GM23248 (cell line): ENCODE measurements around the gene KPNA2. TPM values are rescaled to one million over a fixed set of nuclear protein-coding genes. Genes with fewer than 3 reads are reported as not detected.

ENCODE experiments used
- DNase-seq: peaks from one replicate; pipeline ENCODE4 v3.0.0-alpha.2; 2015
- H2AFZ ChIP-seq: fragments of 200-600 bp; sonication (generic); 2 replicates; pipeline ENCODE4 v1.6.1; 2016; ENCODE audit warnings: antibody characterized with exemption
- H3F3A ChIP-seq: fragments of 200-600 bp; sonication (generic); 2 replicates; pipeline ENCODE4 v1.6.1; 2016; ENCODE audit warnings: mild to moderate bottlenecking, antibody characterized with exemption, mixed run types; ENCODE audit not compliant: insufficient read depth
- H3K27ac ChIP-seq: fragments of 200-600 bp; sonication (generic); 2 replicates; pipeline ENCODE4 v1.5.1; 2016; ENCODE audit warnings: mild to moderate bottlenecking
- H3K27me3 ChIP-seq: fragments of 200-600 bp; sonication (generic); replicated peaks from 2 replicates; pipeline ENCODE4 v1.6.1; 2016; ENCODE audit warnings: mild to moderate bottlenecking; ENCODE audit not compliant: insufficient read depth
- H3K36me3 ChIP-seq: fragments of 200-600 bp; sonication (generic); 2 replicates; pipeline ENCODE4 v1.6.1; 2016; ENCODE audit warnings: low read depth, mild to moderate bottlenecking
- H3K4me1 ChIP-seq: fragments of 200-600 bp; sonication (generic); 2 replicates; pipeline ENCODE4 v1.6.1; 2016; ENCODE audit warnings: mild to moderate bottlenecking; ENCODE audit not compliant: insufficient read depth
- H3K4me2 ChIP-seq: fragments of 200-600 bp; sonication (generic); one replicate; pipeline ENCODE4 v1.6.1; 2016; ENCODE audit warnings: mild to moderate bottlenecking; ENCODE audit not compliant: unreplicated experiment
- H3K4me3 ChIP-seq: fragments of 200-600 bp; sonication (generic); 2 replicates; pipeline ENCODE4 v1.5.1; 2016; ENCODE audit warnings: mild to moderate bottlenecking
- H3K79me2 ChIP-seq: fragments of 200-600 bp; sonication (generic); 2 replicates; pipeline ENCODE4 v1.6.1; 2016; ENCODE audit warnings: mild to moderate bottlenecking; ENCODE audit not compliant: insufficient read depth
- H3K9ac ChIP-seq: fragments of 200-600 bp; sonication (generic); 2 replicates; pipeline ENCODE4 v1.6.1; 2016; ENCODE audit warnings: mild to moderate bottlenecking
- H3K9me2 ChIP-seq: fragments of 200-600 bp; sonication (generic); 2 replicates; pipeline ENCODE4 v1.6.1; 2016; ENCODE audit warnings: mixed run types, mild to moderate bottlenecking, moderate library complexity; ENCODE audit not compliant: insufficient read depth
- H3K9me3 ChIP-seq: fragments of 200-600 bp; sonication (generic); one replicate; pipeline ENCODE4 v1.6.1; 2017; ENCODE audit warnings: low read depth
- H4K20me1 ChIP-seq: fragments of 200-600 bp; sonication (generic); 2 replicates; pipeline ENCODE4 v1.6.0; 2016; ENCODE audit not compliant: insufficient read depth
- EZH2 ChIP-seq: fragments of 200-600 bp; sonication (generic); IDR thresholded peaks from 2 replicates; pipeline ENCODE4 v1.6.1; 2018; ENCODE audit warnings: antibody characterized with exemption, mild to moderate bottlenecking; ENCODE audit not compliant: insufficient read depth, poor library complexity, severe bottlenecking
- EZH2phosphoT487 ChIP-seq: fragments of 200-600 bp; sonication (generic); IDR thresholded peaks from 2 replicates; pipeline ENCODE4 v1.6.1; 2018; ENCODE audit warnings: antibody characterized with exemption, moderate library complexity, mild to moderate bottlenecking, low read depth; ENCODE audit not compliant: insufficient read depth
- WGBS, 2 experiments: methylation state at CpG; one replicate each; pipeline ENCODE4 v1.1.6; 2015 to 2017; ENCODE audit warnings: low lambda C conversion rate in 2 of 2, low coverage in 1 of 2; ENCODE audit errors: missing lambda C conversion rate in 2 of 2; 5-methylcytosine and 5-hydroxymethylcytosine counted together
- in situ Hi-C: fragments of 300-500 bp; cut with MboI; formaldehyde crosslinking; loops from 2 replicates; pipeline ENCODE4 v1.15.0; 2020
- polyA plus RNA-seq: library from polyadenylated mRNA; unstranded; fragments of >200 nt; fragmentation: Nextera tagmentation; extraction: Ambion mirVana; gene quantifications from 2 replicates; pipeline ENCODE4 v1.2.1, GENCODE V29; 2016
- total RNA-seq: library from RNA; depleted of rRNA; stranded (reverse); fragments of >200 nt; shearing (Covaris generic); gene quantifications from 2 replicates; pipeline ENCODE4 v1.2.3, GENCODE V29; 2014; rRNA removed

Gene KPNA2
- total RNA-seq (98.2 and 108 TPM in 2 replicates), polyA plus RNA-seq (153 and 159 TPM in 2 replicates)

DNA sequence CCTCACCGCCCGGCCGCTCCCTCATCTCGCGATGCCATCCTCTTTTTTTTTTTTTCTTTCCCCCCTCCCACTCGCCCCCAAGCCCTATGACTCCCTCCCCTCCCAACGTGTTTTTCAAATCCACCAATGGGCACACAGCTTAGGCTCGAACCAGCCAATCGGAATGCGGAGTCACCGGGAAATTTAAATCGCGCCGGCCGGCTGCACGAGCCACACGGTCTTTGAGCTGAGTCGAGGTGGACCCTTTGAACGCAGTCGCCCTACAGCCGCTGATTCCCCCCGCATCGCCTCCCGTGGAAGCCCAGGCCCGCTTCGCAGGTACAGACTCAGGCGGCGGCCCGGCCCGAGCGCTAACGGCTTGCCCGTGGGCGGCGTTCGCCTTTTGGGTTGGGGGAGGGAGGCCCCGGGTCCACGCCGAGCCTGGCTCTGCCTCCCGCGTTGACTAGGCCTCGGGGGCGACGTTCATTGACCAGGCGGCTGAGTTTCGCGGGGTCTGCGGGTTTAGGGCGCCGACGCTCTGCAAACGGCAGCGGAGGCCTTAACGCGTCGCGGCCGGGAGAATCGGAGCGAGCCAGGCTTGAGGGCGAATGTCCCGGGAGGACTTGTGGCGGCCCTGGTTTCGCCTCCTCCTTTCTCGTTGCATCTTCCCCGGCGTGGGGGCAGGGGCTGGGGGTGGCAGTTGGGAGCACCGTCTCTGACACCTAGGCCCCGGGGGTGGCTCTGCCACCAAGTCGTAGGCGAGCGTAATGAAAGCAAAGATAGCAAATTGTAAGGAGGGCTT, at the start of gene KPNA2:
KPNA2 (plus strand) TSS at position 213 of the 781 bp plus-strand sequence. CDS start 1,398 bp downstream, outside the sequence.
- H3K9me2 ChIP-seq, result no peaks in the 10 kb centered on the region
- peak within 1 kb of the TSS; percentile 99 for H3K4me3 ChIP-seq
- in situ Hi-C loops, result no loop called here

DNA sequence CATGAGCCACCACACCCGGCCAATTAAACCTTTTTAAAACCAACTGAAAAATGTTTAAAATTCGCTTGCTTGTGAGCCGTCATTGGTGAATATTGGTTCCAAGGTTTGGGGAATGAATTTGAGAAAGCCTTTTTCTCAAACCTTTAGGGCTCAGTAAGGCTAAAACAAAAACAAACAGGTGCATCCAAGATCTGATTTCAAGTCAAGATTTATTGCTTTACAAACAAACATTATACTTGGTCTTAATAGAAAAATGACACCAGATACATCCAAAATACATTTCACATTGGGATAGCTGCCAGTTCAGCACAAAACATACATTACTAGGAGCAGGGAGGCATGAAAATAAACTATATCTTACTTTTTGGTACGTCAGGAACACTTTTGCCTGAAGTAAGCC, 44.6 kb upstream of the KPNA2 start:
- H3K4me2 ChIP-seq, result no peak overlapping the region
- H3K4me1 ChIP-seq, result peaks cover 7% of the 10 kb centered on the region
- in situ Hi-C loops, result no loop called here
- no peaks in the 10 kb centered on the region for H3K36me3 ChIP-seq
- H3K9me3 ChIP-seq, result no peaks in the 10 kb centered on the region
- H2AFZ ChIP-seq, result no peak overlapping the region
- H3K27me3 ChIP-seq, result no peaks in the 10 kb centered on the region
- WGBS, 2 experiments, result 99 to 100% methylated on average over 4 of the region's 4 CpGs
- DNase-seq, result no peak
- H3K9me2 ChIP-seq, result no peaks in the 10 kb centered on the region
- H3K27ac ChIP-seq, result no peak overlapping the region
- no peak overlapping the region for H3K4me3 ChIP-seq
- no peak overlapping the region for H3K9ac ChIP-seq
- no peaks in the 10 kb centered on the region for H3K79me2 ChIP-seq
- no peaks in the 10 kb centered on the region for H4K20me1 ChIP-seq
- TF ChIP-seq EZH2, result no peak
- no peak for TF ChIP-seq EZH2phosphoT487
- peaks cover 27% of the 10 kb centered on the region for H3F3A ChIP-seq

More for the DNA sequence above, at the start of gene KPNA2:
- Histone ChIP-seq H3K9ac (peak within 1 kb of the TSS; percentile 91), H3K4me1 (peaks cover 18% of the 10 kb centered on the region), H4K20me1 (no peaks in the 10 kb centered on the region), H3K9me3 (no peaks in the 10 kb centered on the region), H2AFZ (peak within 1 kb of the TSS; percentile 82), H3F3A (peaks cover 6% of the 10 kb centered on the region; the same call in 1 of the 2 replicates), H3K27me3 (no peaks in the 10 kb centered on the region), H3K36me3 (peaks cover 24% of the 10 kb centered on the region), H3K79me2 (peaks cover 52% of the 10 kb centered on the region), H3K4me2 (peak within 1 kb of the TSS; percentile 97), H3K27ac (peak within 1 kb of the TSS; percentile 69)
- no peak for TF ChIP-seq EZH2phosphoT487
- no peak for TF ChIP-seq EZH2
- 0 to 1% methylated on average over 59 to 63 of the region's 72 CpGs for WGBS, 2 experiments
- DNase-seq, result peak; percentile 97

DNA sequence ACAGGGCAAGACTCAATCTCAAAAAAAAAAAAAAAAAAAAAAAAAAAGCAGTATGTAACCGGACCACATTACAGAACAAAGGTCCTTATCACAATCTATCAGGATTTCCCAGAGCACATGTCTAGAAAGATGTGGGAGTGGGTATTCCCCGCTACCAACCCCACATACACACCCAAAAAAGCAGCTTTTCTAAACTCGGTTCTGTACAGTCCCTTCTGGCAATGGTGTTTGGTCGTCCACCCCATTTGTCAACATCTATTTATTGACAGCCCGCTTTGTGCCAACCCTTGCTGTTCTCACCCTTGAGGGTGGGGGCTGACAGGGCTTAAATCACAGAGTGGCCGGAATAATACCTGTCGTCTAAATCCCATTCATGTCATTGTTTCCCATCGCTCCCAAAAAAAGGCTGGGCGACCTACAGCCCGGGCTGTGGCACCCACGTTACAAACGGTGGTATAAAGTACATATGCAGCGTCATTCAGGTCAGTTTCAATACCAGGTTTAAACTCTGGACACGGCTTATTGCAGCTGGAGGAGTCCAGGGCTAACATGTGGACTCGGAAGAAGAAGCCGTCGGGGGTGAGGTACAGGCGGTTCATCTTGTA, 42.9 kb upstream of the KPNA2 start:
- DNase-seq, result peak; percentile 8
- WGBS, 2 experiments, result 10 to 11% methylated on average over 18 of the region's 18 CpGs

GRCh38 chr17:67993153-67993997, 42.2 kb upstream of the KPNA2 start:
- in situ Hi-C loops, result no loop called here
- no peak for TF ChIP-seq EZH2
- TF ChIP-seq EZH2phosphoT487, result no peak
- no peaks in the 10 kb centered on the region for H3K79me2 ChIP-seq

More for the DNA sequence above, 42.9 kb upstream of the KPNA2 start:
- in situ Hi-C loops, result no loop called here
- TF ChIP-seq EZH2phosphoT487 (no peak), EZH2 (no peak)
- Histone ChIP-seq H3K36me3 (no peaks in the 10 kb centered on the region), H3F3A (peaks cover 27% of the 10 kb centered on the region), H3K9me3 (no peaks in the 10 kb centered on the region), H3K27me3 (no peaks in the 10 kb centered on the region), H2AFZ (peak overlapping the region; percentile 86), H4K20me1 (no peaks in the 10 kb centered on the region), H3K4me1 (peaks cover 10% of the 10 kb centered on the region), H3K27ac (peak overlapping the region; percentile 77), H3K9ac (peak overlapping the region; percentile 87), H3K9me2 (no peaks in the 10 kb centered on the region), H3K79me2 (no peaks in the 10 kb centered on the region), H3K4me3 (peak overlapping the region; percentile 84), H3K4me2 (peak overlapping the region; percentile 81)

More at GRCh38 chr17:67993153-67993997, 42.2 kb upstream of the KPNA2 start:
- no peaks in the 10 kb centered on the region for H3K9me3 ChIP-seq
- DNase-seq, result peak; percentile 93
- 1% methylated on average over 89 to 111 of the region's 144 CpGs for WGBS, 2 experiments
- H3K4me2 ChIP-seq, result peak overlapping the region; percentile 90
- H2AFZ ChIP-seq, result peak overlapping the region; percentile 86
- peak overlapping the region; percentile 83 for H3K27ac ChIP-seq
- no peaks in the 10 kb centered on the region for H4K20me1 ChIP-seq
- H3K4me3 ChIP-seq, result peak overlapping the region; percentile 91
- no peaks in the 10 kb centered on the region for H3K9me2 ChIP-seq
- H3K27me3 ChIP-seq, result no peaks in the 10 kb centered on the region
- peaks cover 10% of the 10 kb centered on the region for H3K4me1 ChIP-seq
- no peaks in the 10 kb centered on the region for H3K36me3 ChIP-seq
- H3F3A ChIP-seq, result peaks cover 27% of the 10 kb centered on the region
- H3K9ac ChIP-seq, result peak overlapping the region; percentile 89
